ENCODE measurements around the gene SMIM35.

Gene SMIM35

DNA sequence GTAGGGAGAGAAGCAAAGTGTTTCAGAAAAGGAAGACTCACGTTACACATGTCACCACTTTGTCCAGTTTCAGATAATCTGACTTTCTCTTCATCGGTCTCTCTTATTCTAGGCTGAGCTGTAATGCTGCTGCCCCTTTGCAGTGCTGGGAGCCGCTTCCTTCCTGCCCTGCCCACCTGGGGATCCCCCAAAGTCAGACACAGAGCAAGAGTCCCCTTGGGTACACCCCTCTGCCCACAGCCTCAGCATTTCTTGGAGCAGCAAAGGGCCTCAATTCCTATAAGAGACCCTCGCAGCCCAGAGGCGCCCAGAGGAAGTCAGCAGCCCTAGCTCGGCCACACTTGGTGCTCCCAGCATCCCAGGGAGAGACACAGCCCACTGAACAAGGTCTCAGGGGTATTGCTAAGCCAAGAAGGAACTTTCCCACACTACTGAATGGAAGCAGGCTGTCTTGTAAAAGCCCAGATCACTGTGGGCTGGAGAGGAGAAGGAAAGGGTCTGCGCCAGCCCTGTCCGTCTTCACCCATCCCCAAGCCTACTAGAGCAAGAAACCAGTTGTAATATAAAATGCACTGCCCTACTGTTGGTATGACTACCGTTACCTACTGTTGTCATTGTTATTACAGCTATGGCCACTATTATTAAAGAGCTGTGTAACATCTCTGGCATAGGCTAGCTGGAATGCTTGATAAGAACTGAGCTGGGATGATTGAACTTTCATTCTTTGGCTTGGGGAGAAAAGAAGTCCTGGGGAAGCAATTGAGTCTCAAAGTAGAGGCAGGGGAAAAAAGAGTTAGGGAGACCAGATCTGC lies 31.2 kb upstream of the SMIM35 start:
- no peak overlapping the region for H3K4me3 ChIP-seq (ENCODE audit: low read length)
- H3K79me2 ChIP-seq (ENCODE audit: control insufficient read depth, low read length), result no peaks in the 10 kb centered on the region
- TF ChIP-seq CTCF (IDR thresholded peaks at IDR 0.05; ENCODE audit: low read depth, low read length, poor library complexity, severe bottlenecking) (no peak), EZH2phosphoT487 (IDR thresholded peaks at IDR 0.05; ENCODE audit: borderline replicate concordance, low read length) (no peak)
- H3K9me3 ChIP-seq (ENCODE audit: control insufficient read depth, insufficient read depth, low read length), result no peaks in the 10 kb centered on the region
- H3K9me2 ChIP-seq (replicated peaks; ENCODE audit: control insufficient read depth, low read length), result no peaks in the 10 kb centered on the region
- H3F3A ChIP-seq (ENCODE audit: control insufficient read depth, insufficient read depth), result no peaks in the 10 kb centered on the region
- peaks cover 3% of the 10 kb centered on the region; the same call in 1 of the 2 replicates for H3K4me1 ChIP-seq (ENCODE audit: control insufficient read depth, low read length)
- H3K36me3 ChIP-seq (ENCODE audit: control insufficient read depth, low read length), result no peaks in the 10 kb centered on the region
- no peak overlapping the region for H3K27ac ChIP-seq (ENCODE audit: low read depth, low read length)
- H3K4me2 ChIP-seq (ENCODE audit: low read length), result no peak overlapping the region
- no peaks in the 10 kb centered on the region for H4K20me1 ChIP-seq (ENCODE audit: control insufficient read depth, insufficient read depth, low read depth, low read length)
- peaks cover 22% of the 10 kb centered on the region for H3K27me3 ChIP-seq (ENCODE audit: control insufficient read depth, low read length)

GRCh38 chr11:118115048-118115447 lies 28.3 kb upstream of the SMIM35 start:
- Histone ChIP-seq H3K36me3 (ENCODE audit: control insufficient read depth, low read length) (no peaks in the 10 kb centered on the region), H3K4me1 (ENCODE audit: control insufficient read depth, low read length) (peaks cover 3% of the 10 kb centered on the region; the same call in 1 of the 2 replicates), H3K27me3 (ENCODE audit: control insufficient read depth, low read length) (peaks cover 22% of the 10 kb centered on the region), H3K4me2 (ENCODE audit: low read length) (no peak overlapping the region), H3F3A (ENCODE audit: control insufficient read depth, insufficient read depth) (no peaks in the 10 kb centered on the region), H3K4me3 (ENCODE audit: low read length) (no peak overlapping the region), H3K9me3 (ENCODE audit: control insufficient read depth, insufficient read depth, low read length) (no peaks in the 10 kb centered on the region), H3K9me2 (replicated peaks; ENCODE audit: control insufficient read depth, low read length) (no peaks in the 10 kb centered on the region), H4K20me1 (ENCODE audit: control insufficient read depth, insufficient read depth, low read depth, low read length) (no peaks in the 10 kb centered on the region), H3K79me2 (ENCODE audit: control insufficient read depth, low read length) (no peaks in the 10 kb centered on the region), H3K27ac (ENCODE audit: low read depth, low read length) (no peak overlapping the region)
- TF ChIP-seq CTCF (IDR thresholded peaks at IDR 0.05; ENCODE audit: low read depth, low read length, poor library complexity, severe bottlenecking), result no peak
- no peak for TF ChIP-seq EZH2phosphoT487 (IDR thresholded peaks at IDR 0.05; ENCODE audit: borderline replicate concordance, low read length)

GRCh38 chr11:118114266-118114665 lies 27.5 kb upstream of the SMIM35 start:
- Histone ChIP-seq H3K79me2 (ENCODE audit: control insufficient read depth, low read length) (no peaks in the 10 kb centered on the region), H3K27me3 (ENCODE audit: control insufficient read depth, low read length) (peaks cover 22% of the 10 kb centered on the region), H3K4me2 (ENCODE audit: low read length) (no peak overlapping the region), H3F3A (ENCODE audit: control insufficient read depth, insufficient read depth) (no peaks in the 10 kb centered on the region), H3K9me2 (replicated peaks; ENCODE audit: control insufficient read depth, low read length) (no peaks in the 10 kb centered on the region), H3K9me3 (ENCODE audit: control insufficient read depth, insufficient read depth, low read length) (no peaks in the 10 kb centered on the region), H3K36me3 (ENCODE audit: control insufficient read depth, low read length) (no peaks in the 10 kb centered on the region), H4K20me1 (ENCODE audit: control insufficient read depth, insufficient read depth, low read depth, low read length) (no peaks in the 10 kb centered on the region), H3K4me3 (ENCODE audit: low read length) (no peak overlapping the region), H3K4me1 (ENCODE audit: control insufficient read depth, low read length) (peaks cover 3% of the 10 kb centered on the region; the same call in 1 of the 2 replicates), H3K27ac (ENCODE audit: low read depth, low read length) (no peak overlapping the region)
- TF ChIP-seq CTCF (IDR thresholded peaks at IDR 0.05; ENCODE audit: low read depth, low read length, poor library complexity, severe bottlenecking) (no peak), EZH2phosphoT487 (IDR thresholded peaks at IDR 0.05; ENCODE audit: borderline replicate concordance, low read length) (no peak)

All from DOHH2 (cell line).